Prostate gland (tissue), 2 donors: ENCODE results near the gene RDH8. TPM values are rescaled to one million over a fixed set of nuclear protein-coding genes. Genes with fewer than 3 reads are reported as not detected.

Source experiments
- DNase-seq: peaks from one replicate; pipeline ENCODE4 v3.0.0-alpha.2; 2019; ENCODE audit warnings: low spot score
- H3K27ac ChIP-seq, 2 donors: fragments of 200-600 bp; sonication (generic); 2 replicates each; pipeline ENCODE4 v1.5.1; 2017 to 2019
- H3K27me3 ChIP-seq: fragments of 200-600 bp; sonication (generic); replicated peaks from 2 replicates; pipeline ENCODE4 v1.5.1; 2019; ENCODE audit not compliant: insufficient read depth
- H3K36me3 ChIP-seq, 2 donors: fragments of 200-600 bp; sonication (generic); 1 replicate in 1 of 2; 2 replicates in 1 of 2; pipeline versions ENCODE4 v1.5.1 to v1.8.1; 2017 to 2019
- H3K4me1 ChIP-seq: fragments of 200-600 bp; sonication (generic); replicated peaks from 2 replicates; pipeline ENCODE4 v1.5.1; 2019
- H3K4me3 ChIP-seq, 2 donors: fragments of 200-600 bp; sonication (generic); 2 replicates each; pipeline ENCODE4 v1.5.1; 2017 to 2019
- H3K9me3 ChIP-seq: fragments of 200-600 bp; sonication (generic); 2 replicates; pipeline ENCODE4 v1.5.1; 2017
- CTCF ChIP-seq, 4 experiments: fragments of 200-600 bp in 2 of 4; fragments of 450-650 bp in 2 of 4; sonication (generic) in 2 of 4; IDR thresholded peaks; 1 replicate in 3 of 4; 2 replicates in 1 of 4; pipeline ENCODE4 v1.5.1; 2016 to 2019; ENCODE audit warnings: antibody characterized with exemption in 4 of 4, mild to moderate bottlenecking in 2 of 4, moderate library complexity in 2 of 4
- POLR2A ChIP-seq: fragments of 450-650 bp; IDR thresholded peaks from one replicate; pipeline ENCODE4 v1.6.1; 2016; ENCODE audit warnings: antibody characterized with exemption, mild to moderate bottlenecking
- POLR2AphosphoS5 ChIP-seq: sonication (generic); formaldehyde crosslinking; IDR thresholded peaks from one replicate; pipeline ENCODE4 v1.6.1; 2017; ENCODE audit warnings: antibody characterized with exemption
- WGBS: methylation state at CpG from one replicate; pipeline ENCODE4 v1.1.5; 2018; 5-methylcytosine and 5-hydroxymethylcytosine counted together
- intact Hi-C: fragments of 100-400 bp; cut with DNase I; formaldehyde crosslinking; loops from one replicate; pipeline ENCODE4 v1.14.2; 2022
- total RNA-seq, 2 donors: library from RNA; depleted of rRNA; stranded (reverse); fragments of >200 nt; gene quantifications; one replicate each; pipeline ENCODE4 v1.1.0, GENCODE V29; 2016

Gene RDH8
- total RNA-seq, 2 donors from 2014 or later: not detected

GRCh38 chr19:10010939-10011338 is 2.3 kb upstream of the RDH8 start:
- H3K9me3 ChIP-seq: no peaks in the 10 kb centered on the region
- H3K36me3 ChIP-seq: no peaks in the 10 kb centered on the region
- H3K4me1 ChIP-seq: no peaks in the 10 kb centered on the region
- peaks cover 14% of the 10 kb centered on the region for H3K27me3 ChIP-seq
- no peak overlapping the region for H3K4me3 ChIP-seq
- TF ChIP-seq POLR2A (no peak), POLR2AphosphoS5 (no peak), CTCF (IDR thresholded peaks at IDR 0.05) (no peak)
- 79% methylated on average over 9 of the region's 9 CpGs for WGBS
- intact Hi-C loops: no loop called here
- no peak for DNase-seq
- no peak overlapping the region for H3K27ac ChIP-seq

- peaks cover 14% of the 10 kb centered on the region for H3K27me3 ChIP-seq
- H3K4me3 ChIP-seq: no peak overlapping the region
- H3K36me3 ChIP-seq: no peaks in the 10 kb centered on the region
- H3K27ac ChIP-seq: no peak overlapping the region
- DNase-seq: no peak
- intact Hi-C loops: no loop called here
- no peaks in the 10 kb centered on the region for H3K4me1 ChIP-seq
- TF ChIP-seq CTCF (IDR thresholded peaks at IDR 0.05) (no peak), POLR2A (no peak), POLR2AphosphoS5 (no peak)
- H3K9me3 ChIP-seq: no peaks in the 10 kb centered on the region
- WGBS: 26% methylated on average over 7 of the region's 7 CpGs
Measured at GRCh38 chr19:10011974-10012373, 1.3 kb upstream of the RDH8 start.

- intact Hi-C loops: no loop called here
- Histone ChIP-seq H3K27me3 (peaks cover 16% of the 10 kb centered on the region), H3K4me3 (no peak overlapping the region), H3K36me3 (no peaks in the 10 kb centered on the region), H3K9me3 (no peaks in the 10 kb centered on the region), H3K4me1 (no peaks in the 10 kb centered on the region), H3K27ac (no peak overlapping the region)
- no peak for DNase-seq
- WGBS: 26% methylated on average over 6 of the region's 6 CpGs
- no peak for TF ChIP-seq POLR2A
- no peak for TF ChIP-seq POLR2AphosphoS5
- TF ChIP-seq CTCF (IDR thresholded peaks at IDR 0.05): no peak
Measured at GRCh38 chr19:10013834-10014618, 743 bp downstream of the RDH8 start.

- Histone ChIP-seq H3K4me3 (no peak overlapping the region), H3K4me1 (no peaks in the 10 kb centered on the region), H3K27me3 (peaks cover 2% of the 10 kb centered on the region), H3K9me3 (no peaks in the 10 kb centered on the region), H3K36me3 (no peaks in the 10 kb centered on the region), H3K27ac (no peak overlapping the region)
- 72% methylated on average over 3 of the region's 3 CpGs for WGBS
- intact Hi-C loops: no loop called here
- DNase-seq: no peak
- TF ChIP-seq POLR2AphosphoS5 (no peak), CTCF (IDR thresholded peaks at IDR 0.05) (no peak), POLR2A (no peak)
Measured at GRCh38 chr19:10018263-10018662, 5.0 kb downstream of the RDH8 start.

GRCh38 chr19:10018786-10019185 is 5.5 kb downstream of the RDH8 start:
- Histone ChIP-seq H3K27ac (no peak overlapping the region), H3K36me3 (no peaks in the 10 kb centered on the region), H3K4me3 (no peak overlapping the region), H3K9me3 (no peaks in the 10 kb centered on the region), H3K4me1 (no peaks in the 10 kb centered on the region), H3K27me3 (peaks cover 2% of the 10 kb centered on the region)
- 81% methylated on average over 9 of the region's 9 CpGs for WGBS
- TF ChIP-seq POLR2AphosphoS5 (no peak), CTCF (IDR thresholded peaks at IDR 0.05) (no peak), POLR2A (no peak)
- intact Hi-C loops: no loop called here
- DNase-seq: no peak
